Fibroblast of villous mesenchyme (primary cell): ENCODE data around the gene PRAMEF14. TPM values are rescaled to one million over a fixed set of nuclear protein-coding genes. Genes with fewer than 3 reads are reported as not detected.
"Not testable (repeated sequence)": the region's sequence is repeated elsewhere in the genome, so short reads cannot be mapped to it uniquely, and the experiment has no call there.

ENCODE experiments used
- DNase-seq: peaks from one replicate; pipeline ENCODE4 v3.0.0-alpha.2; 2010; ENCODE audit warnings: low read depth
- H3K4me3 ChIP-seq: 2 replicates; pipeline ENCODE4 v1.5.1; 2011; ENCODE audit warnings: low read depth, mild to moderate bottlenecking, low read length
- total RNA-seq: library from RNA; depleted of rRNA; stranded (reverse); fragments of >200 nt; gene quantifications from 2 replicates; pipeline ENCODE4 v1.2.3, GENCODE V29; 2012
- TF ChIP-seq, protein P1 (sequence below): IDR thresholded peaks from 2 replicates; pipeline ENCODE4 v1.5.1; 2012; ENCODE audit warnings: low read depth, mild to moderate bottlenecking, low read length; ENCODE audit not compliant: insufficient read depth

The PRAMEF14 gene, protein sequence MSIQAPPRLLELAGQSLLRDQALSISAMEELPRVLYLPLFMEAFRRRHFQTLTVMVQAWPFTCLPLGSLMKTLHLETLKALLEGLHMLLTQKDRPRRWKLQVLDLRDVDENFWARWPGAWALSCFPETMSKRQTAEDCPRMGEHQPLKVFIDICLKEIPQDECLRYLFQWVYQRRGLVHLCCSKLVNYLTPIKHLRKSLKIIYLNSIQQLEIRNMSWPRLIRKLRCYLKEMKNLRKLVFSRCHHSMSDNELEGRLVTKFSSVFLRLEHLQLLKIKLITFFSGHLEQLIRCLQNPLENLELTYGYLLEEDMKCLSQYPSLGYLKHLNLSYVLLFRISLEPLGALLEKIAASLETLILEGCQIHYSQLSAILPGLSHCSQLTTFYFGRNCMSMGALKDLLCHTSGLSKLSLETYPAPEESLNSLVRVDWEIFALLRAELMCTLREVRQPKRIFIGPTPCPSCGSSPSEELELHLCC
- not detected in 2 replicates for total RNA-seq

DNA sequence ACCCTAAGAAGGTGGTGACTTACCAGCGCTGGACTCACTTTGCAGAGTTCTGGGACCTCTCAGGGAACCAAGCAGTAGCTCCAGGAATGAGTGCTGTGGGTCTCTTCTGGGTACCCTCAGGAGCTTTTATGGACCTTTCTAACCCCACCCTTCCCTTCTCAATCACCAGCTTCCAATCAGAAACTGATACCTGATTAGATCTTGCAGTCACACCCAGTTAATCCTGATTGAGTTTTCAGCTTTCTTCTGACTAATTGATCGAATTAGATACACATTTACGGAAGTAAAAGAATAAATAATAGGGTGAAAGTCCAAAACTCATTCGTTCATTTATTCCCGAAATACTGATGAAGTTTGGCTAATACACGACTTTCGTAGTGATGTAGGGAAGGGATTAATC is at the start of gene PRAMEF14:
TSS of gene PRAMEF14 (minus strand) at position 101 of the 400 bp plus-strand sequence. CDS start 1,820 bp downstream, outside the sequence.
- not testable (repeated sequence) for H3K4me3 ChIP-seq, DNase-seq

DNA sequence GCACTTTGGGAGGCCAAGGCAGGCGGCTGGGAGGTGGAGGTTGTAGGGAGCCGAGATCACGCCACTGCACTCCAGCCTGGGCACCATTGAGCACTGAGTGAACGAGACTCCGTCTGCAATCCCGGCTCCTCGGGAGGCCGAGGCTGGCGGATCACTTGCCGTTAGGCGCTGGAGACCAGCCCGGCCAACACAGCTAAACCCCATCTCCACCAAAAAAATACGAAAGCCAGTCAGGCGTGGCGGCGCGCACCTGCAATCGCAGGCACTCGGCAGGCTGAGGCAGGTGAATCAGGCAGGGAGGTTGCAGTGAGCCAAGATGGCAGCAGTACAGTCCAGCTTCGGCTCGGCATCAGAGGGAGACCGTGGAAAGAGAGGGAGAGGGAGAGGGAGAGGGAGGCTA is 48.4 kb upstream of the PRAMEF14 start:
- DNase-seq, result not testable (repeated sequence)

DNA sequence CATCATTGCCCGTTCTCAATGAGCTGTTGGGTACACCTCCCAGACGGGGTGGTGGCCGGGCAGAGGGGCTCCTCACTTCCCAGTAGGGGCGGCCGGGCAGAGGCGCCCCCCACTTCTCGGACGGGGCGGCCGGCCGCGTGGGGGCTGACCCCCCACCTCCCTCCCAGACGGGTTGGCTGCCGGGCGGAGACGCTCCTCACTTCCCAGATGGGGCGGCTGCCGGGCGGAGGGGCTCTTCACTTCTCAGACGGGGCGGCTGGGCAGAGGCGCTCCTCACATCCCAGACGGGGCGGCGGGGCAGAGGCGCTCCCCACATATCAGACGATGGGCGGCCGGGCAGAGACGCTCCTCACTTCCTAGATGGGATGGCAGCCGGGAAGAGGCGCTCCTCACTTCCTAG is 47.8 kb upstream of the PRAMEF14 start:
- H3K4me3 ChIP-seq, DNase-seq: not testable (repeated sequence)

More for the DNA sequence above, 48.4 kb upstream of the PRAMEF14 start:
- not testable (repeated sequence) for H3K4me3 ChIP-seq

GRCh38 chr1:13393004-13393403 is 46.1 kb upstream of the PRAMEF14 start:
- not testable (repeated sequence) for H3K4me3 ChIP-seq, DNase-seq

- H3K4me3 ChIP-seq, DNase-seq: not testable (repeated sequence)
Measured at GRCh38 chr1:13389332-13389731, 42.4 kb upstream of the PRAMEF14 start, which contains the start of gene PRAMEF17. Gene PRAMEF17 (plus strand): TSS chr1:13389632. CDS start chr1:13389658, 26 bp downstream.

DNA sequence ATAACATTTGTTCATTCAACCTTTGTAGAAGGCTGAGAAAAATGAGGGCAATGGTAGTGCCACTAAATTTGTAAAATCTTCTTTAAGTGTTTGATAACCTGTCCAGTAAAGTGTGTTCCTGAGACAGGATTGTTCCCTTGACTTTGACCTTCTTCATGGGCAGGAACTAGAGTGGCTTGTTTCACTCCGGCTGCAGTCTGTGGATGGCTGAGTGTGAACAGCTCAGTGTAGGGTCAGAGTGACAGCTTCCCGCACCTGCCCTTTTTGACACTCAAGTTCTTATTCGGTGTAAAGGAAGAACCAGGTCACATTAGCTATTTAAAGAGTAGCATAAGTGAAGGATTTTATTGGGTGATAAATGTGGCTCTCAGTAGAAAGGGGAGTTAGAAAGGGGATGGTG is 33.4 kb upstream of the PRAMEF14 start:
- DNase-seq, H3K4me3 ChIP-seq: not testable (repeated sequence)

DNA sequence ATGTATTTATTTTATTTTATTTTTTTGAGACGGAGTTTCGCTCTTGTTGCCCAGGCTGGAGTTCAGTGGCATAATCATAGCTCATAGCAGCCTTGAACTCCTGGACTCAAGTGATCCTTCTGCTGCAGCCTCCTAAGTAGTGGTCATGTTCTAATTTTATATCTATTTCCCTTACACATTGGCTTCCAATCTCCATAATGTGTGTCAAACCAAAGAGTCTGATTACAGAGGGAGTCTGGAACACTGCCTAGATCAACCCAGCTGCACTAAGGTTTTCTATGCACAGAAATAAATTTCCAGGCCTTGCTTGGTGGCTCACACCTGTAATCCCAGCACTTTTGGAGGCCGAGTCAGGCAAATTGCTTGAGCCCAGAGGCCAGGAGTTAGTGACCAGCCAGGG is 32.0 kb upstream of the PRAMEF14 start:
- not testable (repeated sequence) for DNase-seq, H3K4me3 ChIP-seq

GRCh38 chr1:13368544-13368943 is 21.6 kb upstream of the PRAMEF14 start:
- not testable (repeated sequence) for H3K4me3 ChIP-seq, DNase-seq

DNA sequence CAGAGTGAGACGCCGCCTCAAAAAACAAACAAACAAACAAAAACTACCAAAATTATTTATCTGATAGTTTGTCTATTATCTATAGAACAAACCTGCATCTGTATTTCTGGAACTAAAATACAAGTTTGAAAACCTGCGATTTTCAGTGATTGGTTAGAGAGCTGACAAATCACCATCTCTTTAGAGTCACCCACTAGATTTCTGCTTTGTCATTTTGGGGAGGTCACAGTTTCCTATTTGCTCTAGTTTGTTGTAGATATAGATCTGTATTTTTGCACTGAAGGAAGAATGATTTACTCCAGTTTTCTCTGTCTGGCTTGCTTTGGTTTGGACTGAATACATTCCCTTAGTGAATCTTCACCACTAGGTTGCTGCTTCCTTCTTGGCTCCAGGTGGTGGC is 19.6 kb upstream of the PRAMEF14 start:
- not testable (repeated sequence) for H3K4me3 ChIP-seq, DNase-seq

- not testable (repeated sequence) for H3K4me3 ChIP-seq, DNase-seq
Measured at GRCh38 chr1:13364928-13365327, 18.0 kb upstream of the PRAMEF14 start.

DNA sequence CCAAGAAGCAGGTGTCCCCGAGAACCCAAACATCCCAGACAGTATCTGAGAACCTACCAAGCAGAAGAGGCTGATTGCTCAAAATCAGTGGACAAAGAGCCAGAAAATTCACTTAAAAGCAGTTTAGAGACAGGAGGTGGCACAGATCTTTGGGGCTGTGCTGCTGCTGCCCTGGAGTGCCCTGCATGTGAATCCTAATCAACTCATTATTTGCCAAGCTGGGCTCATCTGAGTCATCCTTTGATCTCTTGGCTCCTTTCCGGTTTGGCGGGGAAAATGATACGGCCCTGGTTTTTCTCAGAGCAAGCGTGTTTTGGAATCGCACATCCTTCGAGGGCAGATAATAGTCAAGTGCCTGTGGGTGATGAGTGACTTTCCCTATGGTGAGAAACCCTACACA is 15.4 kb upstream of the PRAMEF14 start:
- not testable (repeated sequence) for DNase-seq, H3K4me3 ChIP-seq

DNA sequence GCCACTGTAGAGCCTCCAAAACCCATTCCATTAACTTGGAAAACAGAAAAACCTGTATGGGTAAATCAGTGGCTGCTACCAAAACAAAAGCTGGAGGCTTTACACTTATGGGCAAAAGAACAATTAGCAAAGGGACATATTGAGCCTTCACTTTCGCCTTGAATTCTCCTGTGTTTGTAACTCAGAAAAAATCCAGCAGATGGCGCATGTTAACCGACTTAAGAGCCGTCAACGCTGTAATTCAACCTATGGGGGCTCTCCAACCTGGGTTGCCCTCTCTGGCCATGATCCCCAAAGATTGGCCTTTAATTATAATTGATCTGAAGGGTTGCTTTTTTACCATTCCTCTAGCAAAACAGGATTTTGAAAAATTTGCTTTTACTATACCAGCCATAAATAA is 9.8 kb upstream of the PRAMEF14 start:
- TF ChIP-seq, protein P1, sequence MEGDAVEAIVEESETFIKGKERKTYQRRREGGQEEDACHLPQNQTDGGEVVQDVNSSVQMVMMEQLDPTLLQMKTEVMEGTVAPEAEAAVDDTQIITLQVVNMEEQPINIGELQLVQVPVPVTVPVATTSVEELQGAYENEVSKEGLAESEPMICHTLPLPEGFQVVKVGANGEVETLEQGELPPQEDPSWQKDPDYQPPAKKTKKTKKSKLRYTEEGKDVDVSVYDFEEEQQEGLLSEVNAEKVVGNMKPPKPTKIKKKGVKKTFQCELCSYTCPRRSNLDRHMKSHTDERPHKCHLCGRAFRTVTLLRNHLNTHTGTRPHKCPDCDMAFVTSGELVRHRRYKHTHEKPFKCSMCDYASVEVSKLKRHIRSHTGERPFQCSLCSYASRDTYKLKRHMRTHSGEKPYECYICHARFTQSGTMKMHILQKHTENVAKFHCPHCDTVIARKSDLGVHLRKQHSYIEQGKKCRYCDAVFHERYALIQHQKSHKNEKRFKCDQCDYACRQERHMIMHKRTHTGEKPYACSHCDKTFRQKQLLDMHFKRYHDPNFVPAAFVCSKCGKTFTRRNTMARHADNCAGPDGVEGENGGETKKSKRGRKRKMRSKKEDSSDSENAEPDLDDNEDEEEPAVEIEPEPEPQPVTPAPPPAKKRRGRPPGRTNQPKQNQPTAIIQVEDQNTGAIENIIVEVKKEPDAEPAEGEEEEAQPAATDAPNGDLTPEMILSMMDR, result peak; percentile 49
- peak; percentile 63 for DNase-seq
- not testable (repeated sequence) for H3K4me3 ChIP-seq

DNA sequence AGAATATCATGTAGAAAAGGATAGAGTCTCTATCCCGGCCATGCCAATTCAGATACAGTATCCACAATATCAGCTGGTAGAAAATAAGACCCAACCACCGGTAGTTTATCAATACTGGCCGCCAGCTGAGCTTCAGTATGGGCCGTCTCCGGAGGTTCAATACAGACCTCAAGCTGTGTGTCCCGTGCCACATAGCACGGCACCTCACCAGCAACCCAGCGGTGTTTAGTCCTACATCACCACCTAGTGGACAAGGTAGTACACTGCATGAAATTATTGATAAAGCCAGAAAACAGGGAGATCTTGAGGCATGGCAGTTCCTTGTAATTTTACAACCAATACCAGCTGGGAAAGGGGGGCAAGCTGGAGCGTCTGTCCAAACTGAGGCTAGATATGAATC is 7.5 kb upstream of the PRAMEF14 start:
- not testable (repeated sequence) for H3K4me3 ChIP-seq, DNase-seq

- DNase-seq, H3K4me3 ChIP-seq: not testable (repeated sequence)
Measured at GRCh38 chr1:13353476-13353875, 6.5 kb upstream of the PRAMEF14 start.

GRCh38 chr1:13342496-13342895 is 4.4 kb downstream of the PRAMEF14 start:
- not testable (repeated sequence) for H3K4me3 ChIP-seq, DNase-seq

DNA sequence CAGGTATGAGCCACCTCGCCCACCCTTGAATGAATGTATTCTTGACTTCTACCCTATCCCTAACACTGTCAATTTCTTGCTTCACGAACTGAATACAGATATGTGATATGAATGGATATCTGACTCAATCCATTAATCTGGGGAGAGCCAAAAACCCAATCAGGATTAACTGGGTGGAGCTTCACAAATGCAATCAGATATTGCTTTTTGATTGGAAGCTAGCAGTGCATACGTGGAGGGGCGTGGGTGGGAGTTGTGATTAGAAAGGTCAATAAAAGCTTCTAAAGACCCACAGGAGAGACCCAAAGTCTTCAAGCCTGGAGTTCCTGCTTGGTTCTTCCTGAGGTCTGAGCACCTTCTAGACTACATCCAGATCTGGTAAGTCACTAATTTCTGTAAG is 31.7 kb downstream of the PRAMEF14 start, which contains the start of gene PRAMEF15:
TSS of gene PRAMEF15 (plus strand) at position 301 of the 400 bp plus-strand sequence. CDS start 2,827 bp downstream, outside the sequence.
- DNase-seq, H3K4me3 ChIP-seq: not testable (repeated sequence)

DNA sequence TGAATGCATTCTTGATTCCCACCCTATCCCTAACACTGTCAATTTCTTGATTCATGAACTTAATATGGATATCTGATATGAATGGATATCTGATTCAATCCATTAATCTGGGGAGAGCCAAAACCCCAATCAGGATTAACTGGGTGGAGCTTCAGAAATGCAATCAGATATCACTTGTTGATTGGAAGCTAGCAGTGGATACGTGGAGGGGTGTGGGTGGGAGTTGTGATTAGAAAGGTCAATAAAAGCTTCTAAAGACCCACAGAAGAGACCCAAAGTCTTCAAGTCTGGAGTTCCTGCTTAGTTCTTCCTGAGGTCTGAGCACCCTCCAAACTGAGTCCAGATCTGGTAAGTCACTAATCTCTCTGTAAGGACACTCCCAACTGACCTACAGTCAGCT is 43.7 kb downstream of the PRAMEF14 start, which contains the start of gene PRAMEF33:
TSS of gene PRAMEF33 (plus strand) at position 301 of the 400 bp plus-strand sequence. CDS start 2,416 bp downstream, outside the sequence.
- not testable (repeated sequence) for H3K4me3 ChIP-seq, DNase-seq

DNA sequence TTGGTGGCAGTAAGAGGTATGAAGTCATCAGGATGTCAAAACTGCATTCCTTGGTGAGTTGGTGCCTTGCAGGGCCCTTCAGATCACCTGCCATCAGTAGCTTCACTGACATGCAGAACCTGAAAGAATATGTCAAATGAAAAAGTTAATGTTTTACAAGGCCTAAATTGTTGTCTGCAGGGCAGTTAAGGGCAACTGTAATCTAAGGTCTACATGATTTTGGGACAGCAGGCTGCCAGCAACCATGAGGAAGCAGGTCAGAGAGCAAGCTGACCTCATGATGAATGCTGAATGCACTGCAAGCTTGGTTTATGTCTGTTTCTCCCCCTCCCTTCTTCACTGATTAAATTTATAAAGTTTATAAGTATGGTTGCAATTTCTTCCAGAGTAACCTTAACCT is 44.7 kb downstream of the PRAMEF14 start:
- DNase-seq, H3K4me3 ChIP-seq: not testable (repeated sequence)
